Measurements from ENCODE around the gene PPP2R5E.

GRCh38 chr14:63393012-63393411 lies 150.2 kb downstream of the PPP2R5E start:
- TF ChIP-seq, protein P1, sequence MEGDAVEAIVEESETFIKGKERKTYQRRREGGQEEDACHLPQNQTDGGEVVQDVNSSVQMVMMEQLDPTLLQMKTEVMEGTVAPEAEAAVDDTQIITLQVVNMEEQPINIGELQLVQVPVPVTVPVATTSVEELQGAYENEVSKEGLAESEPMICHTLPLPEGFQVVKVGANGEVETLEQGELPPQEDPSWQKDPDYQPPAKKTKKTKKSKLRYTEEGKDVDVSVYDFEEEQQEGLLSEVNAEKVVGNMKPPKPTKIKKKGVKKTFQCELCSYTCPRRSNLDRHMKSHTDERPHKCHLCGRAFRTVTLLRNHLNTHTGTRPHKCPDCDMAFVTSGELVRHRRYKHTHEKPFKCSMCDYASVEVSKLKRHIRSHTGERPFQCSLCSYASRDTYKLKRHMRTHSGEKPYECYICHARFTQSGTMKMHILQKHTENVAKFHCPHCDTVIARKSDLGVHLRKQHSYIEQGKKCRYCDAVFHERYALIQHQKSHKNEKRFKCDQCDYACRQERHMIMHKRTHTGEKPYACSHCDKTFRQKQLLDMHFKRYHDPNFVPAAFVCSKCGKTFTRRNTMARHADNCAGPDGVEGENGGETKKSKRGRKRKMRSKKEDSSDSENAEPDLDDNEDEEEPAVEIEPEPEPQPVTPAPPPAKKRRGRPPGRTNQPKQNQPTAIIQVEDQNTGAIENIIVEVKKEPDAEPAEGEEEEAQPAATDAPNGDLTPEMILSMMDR (IDR thresholded peaks at IDR 0.05; ENCODE audit: low read length): no peak
- TF ChIP-seq EZH2 (IDR thresholded peaks at IDR 0.05; ENCODE audit: borderline replicate concordance, low read length): no peak

All from OCI-LY1 (cell line).